Measurements from ENCODE around the gene COL23A1. TPM values are rescaled to one million over a fixed set of nuclear protein-coding genes. Genes with fewer than 3 reads are reported as not detected.

Gene COL23A1
- total RNA-seq, 1 donor from 2014 or later, result 4.3 TPM

DNA sequence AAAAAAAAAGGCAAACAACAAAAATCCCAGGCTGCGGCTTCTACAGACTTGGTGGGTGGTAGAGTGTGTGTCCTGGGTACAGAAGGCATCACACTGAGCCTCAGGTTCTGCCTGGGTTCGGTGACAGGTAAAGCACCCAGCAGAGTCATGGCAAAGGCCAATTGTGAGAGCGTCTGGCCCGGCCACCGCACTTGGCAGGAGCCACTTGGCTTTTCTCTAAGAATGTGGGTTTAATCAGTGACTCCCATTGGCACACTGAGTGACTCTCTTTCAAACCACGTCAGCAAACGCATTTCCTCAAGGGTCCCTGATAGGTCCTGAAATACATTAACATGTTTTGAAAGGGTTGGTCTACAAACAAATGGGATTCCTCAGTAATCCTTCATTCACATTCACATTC, 17.0 kb downstream of the COL23A1 start:
- Histone ChIP-seq H3K9me3 (peaks cover 0 to 3% of the 10 kb centered on the region in 2 donors), H3K4me1 (peaks cover 0 to 3% of the 10 kb centered on the region in 2 donors), H3K27me3 (peaks cover 5% of the 10 kb centered on the region), H3K4me3 (no peak overlapping the region), H3K36me3 (no peaks in the 10 kb centered on the region), H3K27ac (no peak overlapping the region)
- intact Hi-C loops (cut with DNase I), result no loop called here
- TF ChIP-seq CTCF (IDR thresholded peaks at IDR 0.05), result no peak
- DNase-seq (ENCODE audit: low spot score in 2 of 2), result no peak

- Histone ChIP-seq H3K4me3 (no peak overlapping the region), H3K27ac (no peak overlapping the region), H3K4me1 (peaks cover 0 to 3% of the 10 kb centered on the region in 2 donors), H3K36me3 (no peaks in the 10 kb centered on the region), H3K9me3 (peaks cover 0 to 3% of the 10 kb centered on the region in 2 donors), H3K27me3 (peaks cover 5% of the 10 kb centered on the region)
- TF ChIP-seq CTCF (IDR thresholded peaks at IDR 0.05), result no peak
- intact Hi-C loops (cut with DNase I), result no loop called here
- DNase-seq (ENCODE audit: low spot score in 2 of 2), result no peak
Measured at GRCh38 chr5:178572617-178573016, 17.6 kb downstream of the COL23A1 start.

GRCh38 chr5:178569485-178569884, 20.7 kb downstream of the COL23A1 start:
- DNase-seq (ENCODE audit: low spot score in 2 of 2), result no peak
- H3K36me3 ChIP-seq, result no peaks in the 10 kb centered on the region
- no peak overlapping the region for H3K4me3 ChIP-seq
- TF ChIP-seq CTCF (IDR thresholded peaks at IDR 0.05), result no peak
- peaks cover 0 to 3% of the 10 kb centered on the region in 2 donors for H3K9me3 ChIP-seq
- H3K4me1 ChIP-seq, result no peaks in the 10 kb centered on the region
- intact Hi-C loops (cut with DNase I), result no loop called here
- no peaks in the 10 kb centered on the region for H3K27me3 ChIP-seq
- no peak overlapping the region for H3K27ac ChIP-seq

- H3K36me3 ChIP-seq, result no peaks in the 10 kb centered on the region
- intact Hi-C loops (cut with DNase I), result no loop called here
- no peak overlapping the region for H3K4me3 ChIP-seq
- DNase-seq (ENCODE audit: low spot score in 2 of 2), result no peak
- no peak for TF ChIP-seq CTCF (IDR thresholded peaks at IDR 0.05)
- no peaks in the 10 kb centered on the region for H3K4me1 ChIP-seq
- H3K27me3 ChIP-seq, result no peaks in the 10 kb centered on the region
- no peaks in the 10 kb centered on the region for H3K9me3 ChIP-seq
- no peak overlapping the region for H3K27ac ChIP-seq
Measured at GRCh38 chr5:178564811-178565550, 25.2 kb downstream of the COL23A1 start.

DNA sequence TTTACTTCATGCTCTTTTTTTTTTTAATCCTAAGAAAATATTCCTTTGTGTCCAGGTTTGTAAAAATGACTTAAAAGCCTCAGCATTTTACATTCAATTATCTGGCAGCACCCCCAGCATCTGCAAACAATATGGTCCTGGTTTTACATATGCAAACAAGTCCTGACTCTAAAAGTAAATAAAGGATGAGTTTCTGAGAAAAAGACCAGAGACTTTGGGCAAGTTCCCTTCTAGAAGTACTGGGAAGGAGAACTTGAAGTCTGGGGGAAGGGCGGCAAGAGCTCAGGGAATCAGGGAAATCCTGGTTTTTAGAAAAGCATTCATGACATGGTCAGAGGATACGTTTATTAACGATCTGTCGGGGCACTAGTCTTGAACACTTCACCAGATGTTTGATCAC, 25.8 kb downstream of the COL23A1 start:
- no peak for TF ChIP-seq CTCF (IDR thresholded peaks at IDR 0.05)
- Histone ChIP-seq H3K9me3 (no peaks in the 10 kb centered on the region), H3K27me3 (no peaks in the 10 kb centered on the region), H3K4me1 (no peaks in the 10 kb centered on the region), H3K36me3 (no peaks in the 10 kb centered on the region), H3K27ac (no peak overlapping the region), H3K4me3 (no peak overlapping the region)
- DNase-seq (ENCODE audit: low spot score in 2 of 2), result no peak
- intact Hi-C loops (cut with DNase I), result no loop called here

All from ascending aorta (tissue), 2 donors.